ENCODE data around the gene CACNA2D3.

Gene CACNA2D3

GRCh38 chr3:55044486-55044885, 922.1 kb downstream of the CACNA2D3 start:
- TF ChIP-seq, protein P1, sequence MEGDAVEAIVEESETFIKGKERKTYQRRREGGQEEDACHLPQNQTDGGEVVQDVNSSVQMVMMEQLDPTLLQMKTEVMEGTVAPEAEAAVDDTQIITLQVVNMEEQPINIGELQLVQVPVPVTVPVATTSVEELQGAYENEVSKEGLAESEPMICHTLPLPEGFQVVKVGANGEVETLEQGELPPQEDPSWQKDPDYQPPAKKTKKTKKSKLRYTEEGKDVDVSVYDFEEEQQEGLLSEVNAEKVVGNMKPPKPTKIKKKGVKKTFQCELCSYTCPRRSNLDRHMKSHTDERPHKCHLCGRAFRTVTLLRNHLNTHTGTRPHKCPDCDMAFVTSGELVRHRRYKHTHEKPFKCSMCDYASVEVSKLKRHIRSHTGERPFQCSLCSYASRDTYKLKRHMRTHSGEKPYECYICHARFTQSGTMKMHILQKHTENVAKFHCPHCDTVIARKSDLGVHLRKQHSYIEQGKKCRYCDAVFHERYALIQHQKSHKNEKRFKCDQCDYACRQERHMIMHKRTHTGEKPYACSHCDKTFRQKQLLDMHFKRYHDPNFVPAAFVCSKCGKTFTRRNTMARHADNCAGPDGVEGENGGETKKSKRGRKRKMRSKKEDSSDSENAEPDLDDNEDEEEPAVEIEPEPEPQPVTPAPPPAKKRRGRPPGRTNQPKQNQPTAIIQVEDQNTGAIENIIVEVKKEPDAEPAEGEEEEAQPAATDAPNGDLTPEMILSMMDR (IDR thresholded peaks at IDR 0.05; ENCODE audit: control insufficient read depth, insufficient read depth, low read depth, low read length, missing control alignments) = no peak
- DNase-seq (ENCODE audit: low read depth) = no peak

DNA sequence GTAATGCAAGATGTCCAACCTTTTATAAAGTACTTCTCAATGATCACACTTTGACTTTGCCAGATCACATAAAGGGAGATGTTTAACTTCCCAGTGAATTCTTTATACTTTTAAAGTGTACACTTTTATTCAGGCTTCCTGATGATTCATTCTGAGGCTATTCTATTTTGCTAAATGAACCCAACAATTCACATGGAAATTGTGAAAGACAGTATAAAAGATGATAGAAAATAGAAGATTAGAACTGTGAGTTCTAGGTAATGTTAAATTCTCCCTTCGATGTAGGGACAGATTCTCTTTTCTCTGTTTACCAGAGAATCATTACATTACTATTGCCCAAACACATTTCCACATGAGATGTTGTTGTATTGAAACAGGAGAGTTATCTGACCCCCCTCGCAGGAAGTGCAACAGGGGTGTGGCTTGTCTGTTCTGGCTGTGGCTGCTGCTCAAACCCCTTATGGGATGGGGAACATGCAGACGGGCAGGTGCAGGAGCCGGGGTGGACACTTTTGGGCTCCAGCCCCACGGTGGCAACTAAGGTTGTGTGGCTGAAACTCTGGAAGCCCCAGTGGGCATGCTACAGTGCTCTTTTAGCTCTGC, 936.8 kb downstream of the CACNA2D3 start:
- TF ChIP-seq, protein P1 (IDR thresholded peaks at IDR 0.05; ENCODE audit: control insufficient read depth, insufficient read depth, low read depth, low read length, missing control alignments) = no peak
- no peak overlapping the region for H3K4me3 ChIP-seq (ENCODE audit: control insufficient read depth, low read depth, low read length)
- no peak for DNase-seq (ENCODE audit: low read depth)

More at GRCh38 chr3:55044486-55044885, 922.1 kb downstream of the CACNA2D3 start:
- no peak overlapping the region for H3K4me3 ChIP-seq (ENCODE audit: control insufficient read depth, low read depth, low read length)

GRCh38 chr3:55060896-55061719, 938.8 kb downstream of the CACNA2D3 start:
- no peak overlapping the region for H3K4me3 ChIP-seq (ENCODE audit: control insufficient read depth, low read depth, low read length)
- TF ChIP-seq, protein P1 (IDR thresholded peaks at IDR 0.05; ENCODE audit: control insufficient read depth, insufficient read depth, low read depth, low read length, missing control alignments) = no peak
- no peak for DNase-seq (ENCODE audit: low read depth)

GRCh38 chr3:55061720-55062034, 939.3 kb downstream of the CACNA2D3 start:
- TF ChIP-seq, protein P1 (IDR thresholded peaks at IDR 0.05; ENCODE audit: control insufficient read depth, insufficient read depth, low read depth, low read length, missing control alignments) = no peak
- H3K4me3 ChIP-seq (ENCODE audit: control insufficient read depth, low read depth, low read length) = no peak overlapping the region
- DNase-seq (ENCODE audit: low read depth) = no peak

DNA sequence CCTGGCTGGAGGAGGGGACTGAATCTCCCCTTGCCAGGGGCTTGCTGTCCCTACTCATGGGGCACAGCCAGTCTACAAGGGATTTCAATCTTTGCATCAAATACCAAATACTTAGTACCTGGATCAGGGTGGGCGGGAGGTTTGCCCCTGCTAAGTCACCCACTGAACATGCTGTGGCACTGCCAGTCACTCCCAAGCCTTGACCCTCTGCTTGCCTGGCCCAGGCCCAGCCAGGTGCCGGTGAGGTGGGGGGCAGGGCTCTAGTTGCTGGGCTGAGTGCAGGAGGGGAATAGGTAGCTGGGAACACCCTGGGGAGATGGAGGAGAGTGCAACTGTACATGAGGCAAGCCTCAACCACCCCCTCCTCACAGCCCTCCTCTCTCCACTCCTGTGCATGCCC, 941.8 kb downstream of the CACNA2D3 start:
- DNase-seq (ENCODE audit: low read depth) = no peak
- TF ChIP-seq, protein P1 (IDR thresholded peaks at IDR 0.05; ENCODE audit: control insufficient read depth, insufficient read depth, low read depth, low read length, missing control alignments) = no peak
- no peak overlapping the region for H3K4me3 ChIP-seq (ENCODE audit: control insufficient read depth, low read depth, low read length)

GRCh38 chr3:55065331-55065730, 943.0 kb downstream of the CACNA2D3 start:
- TF ChIP-seq, protein P1 (IDR thresholded peaks at IDR 0.05; ENCODE audit: control insufficient read depth, insufficient read depth, low read depth, low read length, missing control alignments) = no peak

More at GRCh38 chr3:55065331-55065730, 943.0 kb downstream of the CACNA2D3 start:
- no peak overlapping the region for H3K4me3 ChIP-seq (ENCODE audit: control insufficient read depth, low read depth, low read length)
- no peak for DNase-seq (ENCODE audit: low read depth)

All from AG09309 (cell line).